HepG2 (cell line): ENCODE data around the gene BCAT1. TPM values are rescaled to one million over a fixed set of nuclear protein-coding genes. Genes with fewer than 3 reads are reported as not detected.
A peak's percentile ranks its signal among the peaks of the same experiment; 100 is the strongest.

ENCODE experiments used
- BHLHE40 ChIP-seq: IDR thresholded peaks from 2 replicates; pipeline ENCODE4 v1.6.1; 2011; ENCODE audit warnings: low read length, improper control_type of control experiment
- YEATS2 ChIP-seq: sonication (generic); formaldehyde crosslinking; IDR thresholded peaks from 2 replicates; pipeline ENCODE4 v1.4.0; 2020; ENCODE audit warnings: missing genetic modification reagents, borderline replicate concordance
- YY1 ChIP-seq: IDR thresholded peaks from 2 replicates; pipeline ENCODE4 v1.6.1; 2011; ENCODE audit warnings: low read length, low read depth, moderate library complexity, mild to moderate bottlenecking; ENCODE audit not compliant: insufficient read depth, insufficient replicate concordance
- ZZZ3 ChIP-seq: sonication (generic); formaldehyde crosslinking; IDR thresholded peaks from 2 replicates; pipeline ENCODE4 v1.4.0; 2020; ENCODE audit warnings: missing genetic modification reagents, mild to moderate bottlenecking, borderline replicate concordance
- polyA plus RNA-seq, 8 experiments: library from polyadenylated mRNA; depleted of rRNA in 3 of 8; stranded (reverse) in 7 of 8; unstranded in 1 of 8; fragments of >200 nt; fragmentation: Illumina TruSeq in 4 of 8; extraction: Trizol in 4 of 8; gene quantifications; 2 replicates each; pipeline versions ENCODE4 v1.2.1 to v1.2.3, GENCODE V29; 2011 to 2016; ENCODE audit warnings: low read depth in 4 of 8, missing spikeins in 1 of 8, mixed read lengths in 1 of 8; ENCODE audit not compliant: insufficient read depth in 1 of 8
- total RNA-seq, 5 experiments: library from RNA; depleted of rRNA; stranded (reverse); fragments of >200 nt; fragmentation: Illumina TruSeq; extraction: Trizol; gene quantifications; 2 replicates each; pipeline ENCODE4 v1.2.3, GENCODE V29; 2016; ENCODE audit warnings: low read depth in 1 of 5
- TF ChIP-seq, protein P1 (sequence below): fragments of 450-650 bp; IDR thresholded peaks from 2 replicates; pipeline ENCODE4 v1.6.1; 2017; ENCODE audit warnings: mild to moderate bottlenecking
- TF ChIP-seq, protein P2 (sequence below): sonication (generic); formaldehyde crosslinking; IDR thresholded peaks from 2 replicates; pipeline ENCODE4 v1.5.0; 2020; ENCODE audit warnings: mild to moderate bottlenecking, missing genetic modification reagents, borderline replicate concordance
- TF ChIP-seq, protein P3 (sequence below): sonication (generic); formaldehyde crosslinking; IDR thresholded peaks from 2 replicates; pipeline ENCODE4 v1.5.0; 2020; ENCODE audit warnings: mild to moderate bottlenecking, missing genetic modification reagents, borderline replicate concordance
- TF ChIP-seq, protein P4 (sequence below): sonication (generic); formaldehyde crosslinking; IDR thresholded peaks from 2 replicates; pipeline ENCODE4 v1.4.0; 2020; ENCODE audit warnings: missing genetic modification reagents
- TF ChIP-seq, protein P5 (sequence below): sonication (generic); formaldehyde crosslinking; IDR thresholded peaks from 2 replicates; pipeline ENCODE4 v1.8.0; 2022; ENCODE audit warnings: mild to moderate bottlenecking, missing genetic modification reagents, moderate library complexity

BCAT1 gene
- total and polyA plus RNA-seq, 2 of the 13 experiments (the other 11 are each of a cell fraction or from before 2014, with no cell fraction given): 8.0 to 75.5 TPM

DNA sequence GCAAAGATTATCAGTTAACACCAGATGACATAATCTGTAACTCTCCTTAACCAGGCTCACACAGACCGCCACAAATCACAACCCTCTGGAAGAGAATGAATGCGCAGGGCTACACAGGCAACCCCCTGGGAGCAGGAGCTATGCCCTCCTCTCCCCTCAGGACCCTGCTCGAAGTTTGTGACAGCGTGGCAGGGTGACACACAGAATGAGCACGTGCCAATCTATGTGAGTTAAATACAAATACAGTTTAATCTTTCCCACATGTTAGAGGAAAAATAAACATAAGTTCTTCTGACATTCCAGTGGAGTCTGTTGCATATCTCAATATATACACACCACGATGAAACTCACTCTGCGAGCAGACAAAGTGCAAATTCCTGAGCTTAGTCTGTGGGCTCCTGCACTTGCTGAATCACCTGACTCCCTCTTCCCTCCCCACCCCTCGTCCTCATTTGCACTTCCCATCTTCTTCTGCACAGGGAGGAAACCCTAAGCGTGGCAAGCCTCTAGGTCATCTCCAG, 37.6 kb downstream of the BCAT1 start (continued):
- TF ChIP-seq, protein P1, sequence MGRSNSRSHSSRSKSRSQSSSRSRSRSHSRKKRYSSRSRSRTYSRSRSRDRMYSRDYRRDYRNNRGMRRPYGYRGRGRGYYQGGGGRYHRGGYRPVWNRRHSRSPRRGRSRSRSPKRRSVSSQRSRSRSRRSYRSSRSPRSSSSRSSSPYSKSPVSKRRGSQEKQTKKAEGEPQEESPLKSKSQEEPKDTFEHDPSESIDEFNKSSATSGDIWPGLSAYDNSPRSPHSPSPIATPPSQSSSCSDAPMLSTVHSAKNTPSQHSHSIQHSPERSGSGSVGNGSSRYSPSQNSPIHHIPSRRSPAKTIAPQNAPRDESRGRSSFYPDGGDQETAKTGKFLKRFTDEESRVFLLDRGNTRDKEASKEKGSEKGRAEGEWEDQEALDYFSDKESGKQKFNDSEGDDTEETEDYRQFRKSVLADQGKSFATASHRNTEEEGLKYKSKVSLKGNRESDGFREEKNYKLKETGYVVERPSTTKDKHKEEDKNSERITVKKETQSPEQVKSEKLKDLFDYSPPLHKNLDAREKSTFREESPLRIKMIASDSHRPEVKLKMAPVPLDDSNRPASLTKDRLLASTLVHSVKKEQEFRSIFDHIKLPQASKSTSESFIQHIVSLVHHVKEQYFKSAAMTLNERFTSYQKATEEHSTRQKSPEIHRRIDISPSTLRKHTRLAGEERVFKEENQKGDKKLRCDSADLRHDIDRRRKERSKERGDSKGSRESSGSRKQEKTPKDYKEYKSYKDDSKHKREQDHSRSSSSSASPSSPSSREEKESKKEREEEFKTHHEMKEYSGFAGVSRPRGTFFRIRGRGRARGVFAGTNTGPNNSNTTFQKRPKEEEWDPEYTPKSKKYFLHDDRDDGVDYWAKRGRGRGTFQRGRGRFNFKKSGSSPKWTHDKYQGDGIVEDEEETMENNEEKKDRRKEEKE: no peak
- TF ChIP-seq BHLHE40 (no peak), YY1 (no peak), YEATS2 (CRISPR knock-in tag) (no peak), ZZZ3 (no peak)
- TF ChIP-seq, protein P2, sequence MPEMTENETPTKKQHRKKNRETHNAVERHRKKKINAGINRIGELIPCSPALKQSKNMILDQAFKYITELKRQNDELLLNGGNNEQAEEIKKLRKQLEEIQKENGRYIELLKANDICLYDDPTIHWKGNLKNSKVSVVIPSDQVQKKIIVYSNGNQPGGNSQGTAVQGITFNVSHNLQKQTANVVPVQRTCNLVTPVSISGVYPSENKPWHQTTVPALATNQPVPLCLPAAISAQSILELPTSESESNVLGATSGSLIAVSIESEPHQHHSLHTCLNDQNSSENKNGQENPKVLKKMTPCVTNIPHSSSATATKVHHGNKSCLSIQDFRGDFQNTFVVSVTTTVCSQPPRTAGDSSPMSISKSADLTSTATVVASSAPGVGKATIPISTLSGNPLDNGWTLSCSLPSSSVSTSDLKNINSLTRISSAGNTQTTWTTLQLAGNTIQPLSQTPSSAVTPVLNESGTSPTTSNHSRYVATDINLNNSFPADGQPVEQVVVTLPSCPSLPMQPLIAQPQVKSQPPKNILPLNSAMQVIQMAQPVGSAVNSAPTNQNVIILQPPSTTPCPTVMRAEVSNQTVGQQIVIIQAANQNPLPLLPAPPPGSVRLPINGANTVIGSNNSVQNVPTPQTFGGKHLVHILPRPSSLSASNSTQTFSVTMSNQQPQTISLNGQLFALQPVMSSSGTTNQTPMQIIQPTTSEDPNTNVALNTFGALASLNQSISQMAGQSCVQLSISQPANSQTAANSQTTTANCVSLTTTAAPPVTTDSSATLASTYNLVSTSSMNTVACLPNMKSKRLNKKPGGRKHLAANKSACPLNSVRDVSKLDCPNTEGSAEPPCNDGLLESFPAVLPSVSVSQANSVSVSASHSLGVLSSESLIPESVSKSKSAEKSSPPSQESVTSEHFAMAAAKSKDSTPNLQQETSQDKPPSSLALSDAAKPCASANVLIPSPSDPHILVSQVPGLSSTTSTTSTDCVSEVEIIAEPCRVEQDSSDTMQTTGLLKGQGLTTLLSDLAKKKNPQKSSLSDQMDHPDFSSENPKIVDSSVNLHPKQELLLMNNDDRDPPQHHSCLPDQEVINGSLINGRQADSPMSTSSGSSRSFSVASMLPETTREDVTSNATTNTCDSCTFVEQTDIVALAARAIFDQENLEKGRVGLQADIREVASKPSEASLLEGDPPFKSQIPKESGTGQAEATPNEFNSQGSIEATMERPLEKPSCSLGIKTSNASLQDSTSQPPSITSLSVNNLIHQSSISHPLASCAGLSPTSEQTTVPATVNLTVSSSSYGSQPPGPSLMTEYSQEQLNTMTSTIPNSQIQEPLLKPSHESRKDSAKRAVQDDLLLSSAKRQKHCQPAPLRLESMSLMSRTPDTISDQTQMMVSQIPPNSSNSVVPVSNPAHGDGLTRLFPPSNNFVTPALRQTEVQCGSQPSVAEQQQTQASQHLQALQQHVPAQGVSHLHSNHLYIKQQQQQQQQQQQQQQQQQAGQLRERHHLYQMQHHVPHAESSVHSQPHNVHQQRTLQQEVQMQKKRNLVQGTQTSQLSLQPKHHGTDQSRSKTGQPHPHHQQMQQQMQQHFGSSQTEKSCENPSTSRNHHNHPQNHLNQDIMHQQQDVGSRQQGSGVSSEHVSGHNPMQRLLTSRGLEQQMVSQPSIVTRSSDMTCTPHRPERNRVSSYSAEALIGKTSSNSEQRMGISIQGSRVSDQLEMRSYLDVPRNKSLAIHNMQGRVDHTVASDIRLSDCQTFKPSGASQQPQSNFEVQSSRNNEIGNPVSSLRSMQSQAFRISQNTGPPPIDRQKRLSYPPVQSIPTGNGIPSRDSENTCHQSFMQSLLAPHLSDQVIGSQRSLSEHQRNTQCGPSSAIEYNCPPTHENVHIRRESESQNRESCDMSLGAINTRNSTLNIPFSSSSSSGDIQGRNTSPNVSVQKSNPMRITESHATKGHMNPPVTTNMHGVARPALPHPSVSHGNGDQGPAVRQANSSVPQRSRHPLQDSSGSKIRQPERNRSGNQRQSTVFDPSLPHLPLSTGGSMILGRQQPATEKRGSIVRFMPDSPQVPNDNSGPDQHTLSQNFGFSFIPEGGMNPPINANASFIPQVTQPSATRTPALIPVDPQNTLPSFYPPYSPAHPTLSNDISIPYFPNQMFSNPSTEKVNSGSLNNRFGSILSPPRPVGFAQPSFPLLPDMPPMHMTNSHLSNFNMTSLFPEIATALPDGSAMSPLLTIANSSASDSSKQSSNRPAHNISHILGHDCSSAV (CRISPR knock-in tag): no peak
- TF ChIP-seq, protein P3, sequence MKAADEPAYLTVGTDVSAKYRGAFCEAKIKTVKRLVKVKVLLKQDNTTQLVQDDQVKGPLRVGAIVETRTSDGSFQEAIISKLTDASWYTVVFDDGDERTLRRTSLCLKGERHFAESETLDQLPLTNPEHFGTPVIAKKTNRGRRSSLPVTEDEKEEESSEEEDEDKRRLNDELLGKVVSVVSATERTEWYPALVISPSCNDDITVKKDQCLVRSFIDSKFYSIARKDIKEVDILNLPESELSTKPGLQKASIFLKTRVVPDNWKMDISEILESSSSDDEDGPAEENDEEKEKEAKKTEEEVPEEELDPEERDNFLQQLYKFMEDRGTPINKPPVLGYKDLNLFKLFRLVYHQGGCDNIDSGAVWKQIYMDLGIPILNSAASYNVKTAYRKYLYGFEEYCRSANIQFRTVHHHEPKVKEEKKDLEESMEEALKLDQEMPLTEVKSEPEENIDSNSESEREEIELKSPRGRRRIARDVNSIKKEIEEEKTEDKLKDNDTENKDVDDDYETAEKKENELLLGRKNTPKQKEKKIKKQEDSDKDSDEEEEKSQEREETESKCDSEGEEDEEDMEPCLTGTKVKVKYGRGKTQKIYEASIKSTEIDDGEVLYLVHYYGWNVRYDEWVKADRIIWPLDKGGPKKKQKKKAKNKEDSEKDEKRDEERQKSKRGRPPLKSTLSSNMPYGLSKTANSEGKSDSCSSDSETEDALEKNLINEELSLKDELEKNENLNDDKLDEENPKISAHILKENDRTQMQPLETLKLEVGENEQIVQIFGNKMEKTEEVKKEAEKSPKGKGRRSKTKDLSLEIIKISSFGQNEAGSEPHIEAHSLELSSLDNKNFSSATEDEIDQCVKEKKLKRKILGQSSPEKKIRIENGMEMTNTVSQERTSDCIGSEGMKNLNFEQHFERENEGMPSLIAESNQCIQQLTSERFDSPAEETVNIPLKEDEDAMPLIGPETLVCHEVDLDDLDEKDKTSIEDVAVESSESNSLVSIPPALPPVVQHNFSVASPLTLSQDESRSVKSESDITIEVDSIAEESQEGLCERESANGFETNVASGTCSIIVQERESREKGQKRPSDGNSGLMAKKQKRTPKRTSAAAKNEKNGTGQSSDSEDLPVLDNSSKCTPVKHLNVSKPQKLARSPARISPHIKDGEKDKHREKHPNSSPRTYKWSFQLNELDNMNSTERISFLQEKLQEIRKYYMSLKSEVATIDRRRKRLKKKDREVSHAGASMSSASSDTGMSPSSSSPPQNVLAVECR (CRISPR knock-in tag): peak; percentile 51; the same call in 1 of the 2 replicates
- TF ChIP-seq, protein P4, sequence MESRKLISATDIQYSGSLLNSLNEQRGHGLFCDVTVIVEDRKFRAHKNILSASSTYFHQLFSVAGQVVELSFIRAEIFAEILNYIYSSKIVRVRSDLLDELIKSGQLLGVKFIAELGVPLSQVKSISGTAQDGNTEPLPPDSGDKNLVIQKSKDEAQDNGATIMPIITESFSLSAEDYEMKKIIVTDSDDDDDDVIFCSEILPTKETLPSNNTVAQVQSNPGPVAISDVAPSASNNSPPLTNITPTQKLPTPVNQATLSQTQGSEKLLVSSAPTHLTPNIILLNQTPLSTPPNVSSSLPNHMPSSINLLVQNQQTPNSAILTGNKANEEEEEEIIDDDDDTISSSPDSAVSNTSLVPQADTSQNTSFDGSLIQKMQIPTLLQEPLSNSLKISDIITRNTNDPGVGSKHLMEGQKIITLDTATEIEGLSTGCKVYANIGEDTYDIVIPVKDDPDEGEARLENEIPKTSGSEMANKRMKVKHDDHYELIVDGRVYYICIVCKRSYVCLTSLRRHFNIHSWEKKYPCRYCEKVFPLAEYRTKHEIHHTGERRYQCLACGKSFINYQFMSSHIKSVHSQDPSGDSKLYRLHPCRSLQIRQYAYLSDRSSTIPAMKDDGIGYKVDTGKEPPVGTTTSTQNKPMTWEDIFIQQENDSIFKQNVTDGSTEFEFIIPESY (CRISPR knock-in tag): no peak
- TF ChIP-seq, protein P5, sequence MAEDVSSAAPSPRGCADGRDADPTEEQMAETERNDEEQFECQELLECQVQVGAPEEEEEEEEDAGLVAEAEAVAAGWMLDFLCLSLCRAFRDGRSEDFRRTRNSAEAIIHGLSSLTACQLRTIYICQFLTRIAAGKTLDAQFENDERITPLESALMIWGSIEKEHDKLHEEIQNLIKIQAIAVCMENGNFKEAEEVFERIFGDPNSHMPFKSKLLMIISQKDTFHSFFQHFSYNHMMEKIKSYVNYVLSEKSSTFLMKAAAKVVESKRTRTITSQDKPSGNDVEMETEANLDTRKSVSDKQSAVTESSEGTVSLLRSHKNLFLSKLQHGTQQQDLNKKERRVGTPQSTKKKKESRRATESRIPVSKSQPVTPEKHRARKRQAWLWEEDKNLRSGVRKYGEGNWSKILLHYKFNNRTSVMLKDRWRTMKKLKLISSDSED: no peak
